SU-DHL-6 (cell line): Measurements from ENCODE around the gene TMEM154.

Experiments
- EZH2phosphoT487 ChIP-seq: fragments of 200-600 bp; sonication (generic), shearing (Covaris generic); conservative IDR thresholded peaks from 2 replicates; pipeline ENCODE4 v1.6.1; 2018; ENCODE audit warnings: mild to moderate bottlenecking, antibody characterized with exemption, low read length, moderate library complexity, mixed read lengths
- TF ChIP-seq, protein P1 (sequence below): fragments of 200-600 bp; sonication (generic); IDR thresholded peaks from one replicate; pipeline ENCODE4 v1.5.1; 2017; ENCODE audit warnings: antibody characterized with exemption, mild to moderate bottlenecking, low read length, moderate library complexity; ENCODE audit not compliant: insufficient read depth, poor library complexity, severe bottlenecking

GRCh38 chr4:152674359-152674758, 5.4 kb downstream of the TMEM154 start:
- TF ChIP-seq, protein P1, sequence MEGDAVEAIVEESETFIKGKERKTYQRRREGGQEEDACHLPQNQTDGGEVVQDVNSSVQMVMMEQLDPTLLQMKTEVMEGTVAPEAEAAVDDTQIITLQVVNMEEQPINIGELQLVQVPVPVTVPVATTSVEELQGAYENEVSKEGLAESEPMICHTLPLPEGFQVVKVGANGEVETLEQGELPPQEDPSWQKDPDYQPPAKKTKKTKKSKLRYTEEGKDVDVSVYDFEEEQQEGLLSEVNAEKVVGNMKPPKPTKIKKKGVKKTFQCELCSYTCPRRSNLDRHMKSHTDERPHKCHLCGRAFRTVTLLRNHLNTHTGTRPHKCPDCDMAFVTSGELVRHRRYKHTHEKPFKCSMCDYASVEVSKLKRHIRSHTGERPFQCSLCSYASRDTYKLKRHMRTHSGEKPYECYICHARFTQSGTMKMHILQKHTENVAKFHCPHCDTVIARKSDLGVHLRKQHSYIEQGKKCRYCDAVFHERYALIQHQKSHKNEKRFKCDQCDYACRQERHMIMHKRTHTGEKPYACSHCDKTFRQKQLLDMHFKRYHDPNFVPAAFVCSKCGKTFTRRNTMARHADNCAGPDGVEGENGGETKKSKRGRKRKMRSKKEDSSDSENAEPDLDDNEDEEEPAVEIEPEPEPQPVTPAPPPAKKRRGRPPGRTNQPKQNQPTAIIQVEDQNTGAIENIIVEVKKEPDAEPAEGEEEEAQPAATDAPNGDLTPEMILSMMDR: no peak
- TF ChIP-seq EZH2phosphoT487: no peak
